HCEC 1CT (cell line): ENCODE measurements around the gene MMP24.
A peak's percentile ranks its signal among the peaks of the same experiment; 100 is the strongest.
"Not testable (repeated sequence)": the region's sequence is repeated elsewhere in the genome, so short reads cannot be mapped to it uniquely, and the experiment has no call there.

Source experiments
- DNase-seq: peaks from one replicate; pipeline ENCODE4 v3.0.0-alpha.2; 2017

MMP24 gene

GRCh38 chr20:35226126-35226883 lies at the start of gene MMP24:
MMP24 (plus strand) TSS chr20:35226690; CDS start chr20:35226739, 49 bp downstream.
- DNase-seq, result no peak

GRCh38 chr20:35179292-35180212 lies 46.9 kb upstream of the MMP24 start:
- DNase-seq, result no peak

- no peak for DNase-seq
These were observed 46.2 kb upstream of the MMP24 start for GRCh38 chr20:35180266-35180665.

GRCh38 chr20:35181731-35182130 lies 44.8 kb upstream of the MMP24 start:
- no peak for DNase-seq

GRCh38 chr20:35186691-35187289 lies 39.7 kb upstream of the MMP24 start:
- not testable (repeated sequence) for DNase-seq

- no peak for DNase-seq
These were observed 38.8 kb upstream of the MMP24 start for GRCh38 chr20:35187584-35188190.

- not testable (repeated sequence) for DNase-seq
These were observed 37.3 kb upstream of the MMP24 start for GRCh38 chr20:35189223-35189622.

GRCh38 chr20:35190556-35190955 lies 35.9 kb upstream of the MMP24 start:
- no peak for DNase-seq

GRCh38 chr20:35191419-35192117 lies 34.9 kb upstream of the MMP24 start:
- no peak for DNase-seq

- DNase-seq, result no peak
These were observed 34.2 kb upstream of the MMP24 start for GRCh38 chr20:35192118-35192872.

- DNase-seq, result peak; percentile 55
These were observed 33.3 kb upstream of the MMP24 start for GRCh38 chr20:35193031-35193791.

GRCh38 chr20:35196313-35196712 lies 30.2 kb upstream of the MMP24 start:
- DNase-seq, result no peak

GRCh38 chr20:35199740-35200139 lies 26.8 kb upstream of the MMP24 start:
- DNase-seq, result peak; percentile 83

GRCh38 chr20:35200267-35200666 lies 26.2 kb upstream of the MMP24 start:
- DNase-seq, result peak; percentile 85

- DNase-seq, result not testable (repeated sequence)
These were observed 25.0 kb upstream of the MMP24 start for GRCh38 chr20:35201467-35201866.

- DNase-seq, result no peak
These were observed 19.7 kb upstream of the MMP24 start for GRCh38 chr20:35206802-35207201.

GRCh38 chr20:35207950-35208611 lies 18.4 kb upstream of the MMP24 start:
- peak; percentile 73 for DNase-seq

- peak; percentile 81 for DNase-seq
These were observed 11.2 kb upstream of the MMP24 start for GRCh38 chr20:35215066-35215956.

- DNase-seq, result peak; percentile 7
These were observed 9.9 kb upstream of the MMP24 start for GRCh38 chr20:35216541-35216940.
